IMR-90 (cell line): Measurements from ENCODE around the gene KLHL14. TPM values are rescaled to one million over a fixed set of nuclear protein-coding genes. Genes with fewer than 3 reads are reported as not detected.
A peak's percentile ranks its signal among the peaks of the same experiment; 100 is the strongest.

ENCODE experiments used
- ATAC-seq: fragments of 200-7000 bp; cut with Tn5 transposase; 2 replicates; pipeline ENCODE4 v1.9.1; 2020; ENCODE audit warnings: low read depth, mild to moderate bottlenecking, moderate library complexity
- BruUV-seq: library from RNA; stranded (reverse); fragments of 400-500 nt; replicated peaks from 2 replicates; lab custom pipeline; 2021; lab: Mats Ljungman, UMichigan
- CTCF ChIA-PET: fragments of 300-600 bp; formaldehyde crosslinking; extraction: SDS; loops from one replicate; lab custom pipeline; 2021; ENCODE audit warnings: antibody characterized with exemption; lab: Yijun Ruan, JAX
- POLR2A ChIA-PET: fragments of 300-600 bp; sonication (Branson Sonifier 250); formaldehyde crosslinking; loops from one replicate; lab custom pipeline; 2022; ENCODE audit warnings: antibody characterized with exemption; ENCODE audit not compliant: unreplicated experiment; lab: Charles Lee
- DNase-seq: peaks from one replicate; pipeline ENCODE4 v3.0.0; 2013
- H2AFZ ChIP-seq: replicated peaks from 2 replicates; pipeline ENCODE3; 2013; ENCODE audit warnings: low read length, mild to moderate bottlenecking; ENCODE audit not compliant: poor library complexity
- H2AK5ac ChIP-seq: 2 replicates; pipeline ENCODE4 v1.6.1; 2013; ENCODE audit warnings: low read depth, low read length, inconsistent platforms
- H2AK9ac ChIP-seq: replicated peaks from 2 replicates; pipeline ENCODE3; 2013; ENCODE audit warnings: mild to moderate bottlenecking, low read depth, low read length, moderate library complexity; ENCODE audit not compliant: poor library complexity
- H2BK120ac ChIP-seq: 2 replicates; pipeline ENCODE4 v1.6.1; 2013; ENCODE audit warnings: low read depth, low read length, inconsistent platforms
- H2BK15ac ChIP-seq: 3 replicates; pipeline ENCODE4 v1.6.1; 2013; ENCODE audit warnings: low read depth, low read length, inconsistent platforms
- H2BK20ac ChIP-seq: 2 replicates; pipeline ENCODE4 v1.6.1; 2013; ENCODE audit warnings: low read depth, mild to moderate bottlenecking, inconsistent platforms, low read length, moderate library complexity
- H2BK5ac ChIP-seq: 2 replicates; pipeline ENCODE4 v1.6.1; 2013; ENCODE audit warnings: mild to moderate bottlenecking, low read depth, low read length, inconsistent platforms; ENCODE audit not compliant: poor library complexity, severe bottlenecking
- H3K14ac ChIP-seq: replicated peaks from 2 replicates; pipeline ENCODE4 v1.6.1; 2013; ENCODE audit warnings: low read depth, low read length, inconsistent platforms
- H3K18ac ChIP-seq: 2 replicates; pipeline ENCODE4 v1.6.1; 2013; ENCODE audit warnings: low read depth, low read length, control low read depth
- H3K23ac ChIP-seq: 2 replicates; pipeline ENCODE4 v1.6.1; 2013; ENCODE audit warnings: low read depth, low read length, inconsistent platforms
- H3K27ac ChIP-seq: 2 replicates; pipeline ENCODE4 v1.5.1; 2013; ENCODE audit warnings: mild to moderate bottlenecking, control low read depth, low read length; ENCODE audit not compliant: insufficient read depth
- H3K27me3 ChIP-seq: 2 replicates; pipeline ENCODE4 v1.6.1; 2013; ENCODE audit warnings: low read length; ENCODE audit not compliant: control insufficient read depth, insufficient read depth
- H3K36me3 ChIP-seq: 2 replicates; pipeline ENCODE4 v1.6.1; 2013; ENCODE audit warnings: low read length, mixed read lengths; ENCODE audit not compliant: control insufficient read depth, insufficient read depth
- H3K4ac ChIP-seq: 2 replicates; pipeline ENCODE4 v1.6.1; 2013; ENCODE audit warnings: low read depth, low read length, inconsistent platforms
- H3K4me1 ChIP-seq: 2 replicates; pipeline ENCODE4 v1.6.1; 2013; ENCODE audit warnings: low read length, mixed read lengths; ENCODE audit not compliant: control insufficient read depth, insufficient read depth
- H3K4me2 ChIP-seq: 2 replicates; pipeline ENCODE4 v1.6.1; 2013; ENCODE audit warnings: low read depth, mild to moderate bottlenecking, control low read depth, low read length, moderate library complexity
- H3K4me3 ChIP-seq: 2 replicates; pipeline ENCODE4 v1.5.1; 2013; ENCODE audit warnings: low read depth, mild to moderate bottlenecking, control low read depth, low read length, moderate library complexity; ENCODE audit not compliant: insufficient read depth
- H3K56ac ChIP-seq: 2 replicates; pipeline ENCODE4 v1.6.1; 2013; ENCODE audit warnings: low read length, inconsistent platforms; ENCODE audit not compliant: insufficient read depth; ENCODE audit errors: extremely low read depth
- H3K79me1 ChIP-seq, 2 experiments: 2 replicates each; pipeline ENCODE4 v1.6.1; 2013; ENCODE audit warnings: low read length in 2 of 2, inconsistent platforms in 1 of 2, low read depth in 1 of 2
- H3K9ac ChIP-seq: 2 replicates; pipeline ENCODE4 v1.6.1; 2013; ENCODE audit warnings: low read depth, low read length, control low read depth
- H3K9me1 ChIP-seq: 2 replicates; pipeline ENCODE4 v1.6.1; 2013; ENCODE audit warnings: low read length, inconsistent platforms; ENCODE audit not compliant: insufficient read depth
- H3K9me3 ChIP-seq: 2 replicates; pipeline ENCODE4 v1.6.1; 2013; ENCODE audit warnings: low read length; ENCODE audit not compliant: control insufficient read depth, insufficient read depth
- H4K20me1 ChIP-seq: 2 replicates; pipeline ENCODE4 v1.6.1; 2013; ENCODE audit warnings: low read length, inconsistent platforms; ENCODE audit not compliant: insufficient read depth
- H4K5ac ChIP-seq: 2 replicates; pipeline ENCODE4 v1.6.1; 2013; ENCODE audit warnings: mild to moderate bottlenecking, low read depth, low read length, control low read depth
- H4K8ac ChIP-seq, 2 experiments: 2 replicates each; pipeline ENCODE4 v1.6.1; 2013; ENCODE audit warnings: low read depth in 2 of 2, low read length in 2 of 2, control low read depth in 1 of 2, inconsistent platforms in 1 of 2
- H4K91ac ChIP-seq: 2 replicates; pipeline ENCODE4 v1.6.1; 2013; ENCODE audit warnings: low read depth, low read length, inconsistent platforms; ENCODE audit not compliant: insufficient read depth
- CTCF ChIP-seq: conservative IDR thresholded peaks from 2 replicates; pipeline ENCODE4 v1.5.1; 2012; ENCODE audit warnings: mild to moderate bottlenecking, low read depth, low read length, improper control_type of control experiment
- MXI1 ChIP-seq: IDR thresholded peaks from 2 replicates; pipeline ENCODE4 v1.6.1; 2012; ENCODE audit warnings: low read depth, mild to moderate bottlenecking, low read length, moderate library complexity, borderline replicate concordance
- RAD21 ChIP-seq: IDR thresholded peaks from 2 replicates; pipeline ENCODE4 v1.6.1; 2012; ENCODE audit warnings: low read length, improper control_type of control experiment
- RCOR1 ChIP-seq: IDR thresholded peaks from 2 replicates; pipeline ENCODE4 v1.6.1; 2012; ENCODE audit warnings: mild to moderate bottlenecking, low read length, improper control_type of control experiment; ENCODE audit not compliant: insufficient replicate concordance
- SMC3 ChIP-seq: fragments of 150-350 bp; IDR thresholded peaks from 2 replicates; pipeline ENCODE4 v1.6.1; 2016; ENCODE audit warnings: low read depth, mild to moderate bottlenecking, antibody characterized with exemption, low read length, moderate library complexity
- WGBS, 2 experiments: methylation state at CpG; one replicate each; pipeline versions ENCODE4 v1.1.5 to v1.1.7; 2013; ENCODE audit warnings: missing lambda C conversion rate in 2 of 2; ENCODE audit not compliant: insufficient read length in 1 of 2; ENCODE audit errors: extremely low coverage in 2 of 2; 5-methylcytosine and 5-hydroxymethylcytosine counted together
- dilution Hi-C: fragments of 300-500 bp; cut with HindIII; formaldehyde crosslinking; loops from one replicate; pipeline ENCODE4 v1.14.3; 2018; ENCODE audit warnings: low sequenced_read_pairs; ENCODE audit not compliant: unreplicated experiment
- in situ Hi-C: fragments of 300-500 bp; cut with MboI; formaldehyde crosslinking; loops from 3 replicates; pipeline ENCODE4 v1.14.3; 2019; ENCODE audit warnings: low sequenced_read_pairs, inconsistent platforms, mixed read lengths
- intact Hi-C: fragments of 100-400 bp; cut with micrococcal nuclease; formaldehyde crosslinking; loops from 2 replicates; pipeline ENCODE4 v1.10.0; 2022
- polyA plus RNA-seq, 3 experiments: library from polyadenylated mRNA; depleted of rRNA; stranded (reverse); fragments of >200 nt; gene quantifications; 2 replicates each; pipeline ENCODE4 v1.2.3, GENCODE V29; 2012; ENCODE audit warnings: low replicate concordance in 1 of 3
- total RNA-seq: library from RNA; depleted of rRNA; stranded (reverse); fragments of >200 nt; gene quantifications from 2 replicates; pipeline ENCODE4 v1.2.3, GENCODE V29; 2012

The KLHL14 gene
- total and polyA plus RNA-seq, 2 of the 4 experiments (the other 2 are of a cell fraction): not detected

GRCh38 chr18:32714571-32715148 lies 58.2 kb downstream of the KLHL14 start:
- DNase-seq (peak; percentile 51), ATAC-seq (peak; percentile 81)
- WGBS, 2 experiments: 5% methylated on average over 4 of the region's 4 CpGs; no CpG with 5 or more reads in 1 of the 2 experiments
- Histone ChIP-seq H3K27ac (no peak overlapping the region), H2BK5ac (no peak overlapping the region), H4K20me1 (no peaks in the 10 kb centered on the region), H3K18ac (no peak overlapping the region), H3K14ac (no peak overlapping the region), H3K36me3 (no peaks in the 10 kb centered on the region), H3K9me1 (no peaks in the 10 kb centered on the region), H2BK20ac (no peak overlapping the region), H3K79me1 (no peaks in the 10 kb centered on the region), H2AFZ (no peak overlapping the region), H3K4me2 (no peak overlapping the region), H2AK9ac (no peak overlapping the region), H3K56ac (no peak overlapping the region), H2BK120ac (no peak overlapping the region), H4K5ac (no peak overlapping the region), H3K9me3 (no peaks in the 10 kb centered on the region), H4K8ac (no peak overlapping the region), H3K27me3 (no peaks in the 10 kb centered on the region), H2AK5ac (no peak overlapping the region), H3K23ac (no peak overlapping the region), H3K9ac (no peak overlapping the region), H2BK15ac (no peak overlapping the region), H3K4ac (no peak overlapping the region), H3K4me3 (no peak overlapping the region), H4K91ac (no peak overlapping the region), H3K4me1 (no peaks in the 10 kb centered on the region)
- BruUV-seq: no TSS peak
- in situ Hi-C loops: no loop called here
- CTCF ChIA-PET: interaction anchor here (0.7 kb wide), 1 partner anchor 24 kb away, joined by 3 read pairs; no protein-coding TSS in a partner anchor
- POLR2A ChIA-PET: no interaction called here
- intact Hi-C loops: no loop called here
- TF ChIP-seq RAD21 (peak; percentile 56), SMC3 (peak; percentile 33; the same call in 1 of the 2 replicates), CTCF (peak; percentile 61), RCOR1 (no peak), MXI1 (no peak)
- dilution Hi-C loops: no loop called here
